HG02798 (cell line): ENCODE results near the gene SLC29A1.

Experiments
- ATAC-seq: cut with Tn5 transposase; IDR thresholded peaks from one replicate; pipeline ENCODE4 v1.9.1; 2021; ENCODE audit warnings: mild to moderate bottlenecking; ENCODE audit not compliant: unreplicated experiment, poor library complexity

SLC29A1 gene

GRCh38 chr6:44264154-44265006 lies 41.0 kb downstream of the SLC29A1 start:
- ATAC-seq, result peak; percentile 25

GRCh38 chr6:44265007-44265721 lies 41.8 kb downstream of the SLC29A1 start, which contains the start of gene NFKBIE:
TSS of gene NFKBIE (minus strand) at chr6:44265551. CDS start at chr6:44265346, 205 bp downstream.
- ATAC-seq, result peak; percentile 53

GRCh38 chr6:44265722-44266233 lies 42.4 kb downstream of the SLC29A1 start:
- no peak for ATAC-seq

GRCh38 chr6:44266347-44266746 lies 43.0 kb downstream of the SLC29A1 start:
- peak; percentile 32 for ATAC-seq

GRCh38 chr6:44267252-44267651 lies 43.9 kb downstream of the SLC29A1 start:
- ATAC-seq, result no peak

GRCh38 chr6:44268095-44268628 lies 44.8 kb downstream of the SLC29A1 start:
- no peak for ATAC-seq

GRCh38 chr6:44269178-44269920 lies 46.0 kb downstream of the SLC29A1 start:
- ATAC-seq, result no peak

- ATAC-seq, result no peak
These were observed 46.6 kb downstream of the SLC29A1 start, which contains the start of gene TMEM151B for GRCh38 chr6:44269921-44270525. TSS of gene TMEM151B (plus strand) at chr6:44270450. CDS start at chr6:44270743, 293 bp downstream.

- ATAC-seq, result no peak
These were observed 47.4 kb downstream of the SLC29A1 start for GRCh38 chr6:44270526-44271405.

GRCh38 chr6:44271406-44271723 lies 48.0 kb downstream of the SLC29A1 start:
- ATAC-seq, result no peak

- ATAC-seq, result no peak
These were observed 48.5 kb downstream of the SLC29A1 start for GRCh38 chr6:44271914-44272313.

- no peak for ATAC-seq
These were observed 49.1 kb downstream of the SLC29A1 start for GRCh38 chr6:44272529-44272928.

GRCh38 chr6:44272999-44273566 lies 49.7 kb downstream of the SLC29A1 start:
- ATAC-seq, result no peak

- ATAC-seq, result no peak
These were observed 50.2 kb downstream of the SLC29A1 start for GRCh38 chr6:44273617-44274016.

GRCh38 chr6:44275271-44275748 lies 51.9 kb downstream of the SLC29A1 start:
- no peak for ATAC-seq

GRCh38 chr6:44275749-44276648 lies 52.6 kb downstream of the SLC29A1 start:
- ATAC-seq, result no peak
